AG09309 (cell line): ENCODE results near the gene DGKG.

ENCODE experiments used
- DNase-seq: peaks from one replicate; pipeline ENCODE4 v3.0.0-alpha.2; 2010; ENCODE audit warnings: low read depth
- H3K4me3 ChIP-seq: 2 replicates; pipeline ENCODE4 v1.5.1; 2011; ENCODE audit warnings: mild to moderate bottlenecking, low read depth, low read length, moderate library complexity; ENCODE audit not compliant: control insufficient read depth
- TF ChIP-seq, protein P1 (sequence below): IDR thresholded peaks from 2 replicates; pipeline ENCODE4 v1.5.1; 2011; ENCODE audit warnings: mild to moderate bottlenecking, low read depth, low read length, inconsistent platforms; ENCODE audit not compliant: insufficient read depth, control insufficient read depth; ENCODE audit errors: missing control alignments

The DGKG gene

DNA sequence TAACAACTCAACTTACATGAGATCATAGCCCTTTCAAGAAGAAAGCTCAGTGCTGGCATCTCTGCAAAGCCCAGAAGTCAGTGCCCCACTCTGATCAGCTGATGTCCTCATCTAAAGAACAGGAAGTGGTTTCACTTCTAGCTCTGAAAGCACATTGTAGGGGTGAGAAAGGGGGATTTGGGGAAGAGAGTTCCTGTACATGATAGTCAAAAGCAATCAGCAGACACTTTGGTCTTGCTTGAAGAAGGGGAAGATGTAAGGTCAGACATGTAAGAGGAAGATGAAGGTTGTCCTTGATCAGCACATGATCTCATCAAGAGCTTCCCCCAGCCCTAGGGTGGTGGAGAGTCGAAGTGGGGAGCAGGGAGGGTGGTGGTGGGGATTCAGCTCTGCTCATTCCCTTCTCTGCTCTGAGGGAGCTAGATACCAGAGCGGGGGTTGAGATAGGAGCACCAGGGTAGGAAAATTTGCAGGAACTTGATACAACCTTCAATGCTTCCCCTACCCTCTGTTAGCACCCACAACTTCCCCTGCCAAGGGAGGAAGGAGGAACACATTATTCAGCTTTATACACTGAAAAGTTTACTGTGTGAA, 176.7 kb downstream of the DGKG start:
- H3K4me3 ChIP-seq = no peak overlapping the region
- TF ChIP-seq, protein P1, sequence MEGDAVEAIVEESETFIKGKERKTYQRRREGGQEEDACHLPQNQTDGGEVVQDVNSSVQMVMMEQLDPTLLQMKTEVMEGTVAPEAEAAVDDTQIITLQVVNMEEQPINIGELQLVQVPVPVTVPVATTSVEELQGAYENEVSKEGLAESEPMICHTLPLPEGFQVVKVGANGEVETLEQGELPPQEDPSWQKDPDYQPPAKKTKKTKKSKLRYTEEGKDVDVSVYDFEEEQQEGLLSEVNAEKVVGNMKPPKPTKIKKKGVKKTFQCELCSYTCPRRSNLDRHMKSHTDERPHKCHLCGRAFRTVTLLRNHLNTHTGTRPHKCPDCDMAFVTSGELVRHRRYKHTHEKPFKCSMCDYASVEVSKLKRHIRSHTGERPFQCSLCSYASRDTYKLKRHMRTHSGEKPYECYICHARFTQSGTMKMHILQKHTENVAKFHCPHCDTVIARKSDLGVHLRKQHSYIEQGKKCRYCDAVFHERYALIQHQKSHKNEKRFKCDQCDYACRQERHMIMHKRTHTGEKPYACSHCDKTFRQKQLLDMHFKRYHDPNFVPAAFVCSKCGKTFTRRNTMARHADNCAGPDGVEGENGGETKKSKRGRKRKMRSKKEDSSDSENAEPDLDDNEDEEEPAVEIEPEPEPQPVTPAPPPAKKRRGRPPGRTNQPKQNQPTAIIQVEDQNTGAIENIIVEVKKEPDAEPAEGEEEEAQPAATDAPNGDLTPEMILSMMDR = no peak
- DNase-seq = no peak

DNA sequence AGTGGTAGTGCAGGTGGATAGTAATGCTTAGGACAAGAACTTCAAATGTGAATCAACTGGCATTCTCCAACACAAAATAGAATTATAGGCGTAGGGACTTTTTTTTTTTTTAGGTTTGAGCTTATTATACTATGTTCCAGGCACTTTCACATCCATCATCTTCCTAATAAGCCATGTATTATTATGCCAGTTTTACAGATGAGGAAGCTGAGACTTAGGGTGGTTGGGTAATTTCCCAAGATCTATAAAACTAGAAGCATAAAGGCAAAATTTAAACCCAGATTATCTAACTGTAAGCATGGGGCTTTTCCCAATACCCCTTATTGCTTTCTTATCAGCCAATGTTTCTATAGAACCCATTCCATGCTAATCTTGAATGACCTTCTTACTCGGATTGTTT, 178.0 kb downstream of the DGKG start:
- no peak for DNase-seq

DNA sequence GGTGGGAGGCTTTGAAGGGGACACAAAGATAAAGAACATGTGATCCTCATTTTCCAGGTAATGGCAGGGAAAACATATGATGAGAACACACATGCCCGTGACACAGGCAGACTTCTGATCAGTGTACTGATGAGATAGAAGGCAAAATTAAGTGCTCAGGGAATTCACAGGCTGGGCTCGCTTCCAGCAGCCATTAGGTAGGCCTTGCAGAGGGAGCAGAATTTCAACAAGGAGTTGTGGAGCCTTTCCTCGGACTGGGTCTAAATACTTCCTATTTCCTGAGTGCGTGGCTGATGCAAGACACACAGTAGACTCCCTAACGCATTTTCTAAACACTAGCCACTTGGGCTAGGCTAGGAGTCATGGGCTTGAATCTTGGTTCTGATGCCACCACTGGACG, 179.2 kb downstream of the DGKG start:
- no peak for DNase-seq
- TF ChIP-seq, protein P1 = no peak
- no peak overlapping the region for H3K4me3 ChIP-seq

More for the DNA sequence above, 178.0 kb downstream of the DGKG start:
- TF ChIP-seq, protein P1 = no peak
- no peak overlapping the region for H3K4me3 ChIP-seq

DNA sequence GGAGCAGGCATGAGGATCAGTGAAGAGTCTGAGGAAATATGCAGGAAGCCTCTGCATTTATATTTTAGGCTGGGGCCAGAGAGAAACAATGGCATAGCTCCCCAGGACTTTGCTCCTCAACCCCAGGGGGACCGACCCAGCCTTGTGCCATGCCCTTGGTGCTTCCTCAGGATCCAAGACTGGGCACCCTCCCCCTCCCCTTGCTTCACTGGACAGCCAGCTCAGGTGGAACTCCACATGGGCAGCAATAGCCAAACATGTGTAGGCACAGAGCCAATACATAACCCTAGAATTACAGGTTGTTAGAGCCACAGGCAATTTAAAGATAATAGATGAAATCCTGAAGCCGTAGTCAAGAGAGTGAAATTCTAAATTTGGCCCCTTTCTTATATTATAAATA, 180.1 kb downstream of the DGKG start:
- H3K4me3 ChIP-seq = no peak overlapping the region

DNA sequence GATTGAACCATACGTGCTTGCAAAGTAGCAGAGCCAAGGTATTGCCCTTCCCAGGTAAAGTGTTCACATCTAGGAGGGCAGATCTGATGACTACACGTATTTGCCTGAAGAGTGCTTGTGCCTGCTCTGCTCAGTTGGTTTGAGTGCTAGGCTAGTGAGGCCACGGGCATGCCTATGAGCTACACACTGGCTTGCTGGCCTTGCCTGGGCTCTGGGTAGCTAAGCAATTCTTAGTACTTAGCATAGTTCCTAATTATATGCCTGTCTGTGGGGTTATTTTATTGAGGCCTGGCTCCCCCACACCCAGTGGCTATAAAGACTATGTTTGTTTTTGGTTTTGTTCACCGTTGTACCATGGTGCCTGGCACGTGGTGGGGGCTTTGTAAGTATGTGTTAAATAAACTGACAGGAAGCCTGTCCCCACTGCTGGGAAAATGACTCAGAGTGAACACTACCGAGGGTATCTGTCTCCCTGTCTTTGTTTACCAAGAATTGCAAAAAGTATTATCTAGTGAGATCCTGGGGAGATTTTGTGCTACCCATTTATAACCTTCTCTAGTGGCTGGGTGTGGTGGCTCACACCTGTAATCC, 181.0 kb downstream of the DGKG start:
- DNase-seq = no peak
- TF ChIP-seq, protein P1 = no peak
- H3K4me3 ChIP-seq = no peak overlapping the region

More for the DNA sequence above, 180.1 kb downstream of the DGKG start:
- no peak for DNase-seq
- TF ChIP-seq, protein P1 = no peak

DNA sequence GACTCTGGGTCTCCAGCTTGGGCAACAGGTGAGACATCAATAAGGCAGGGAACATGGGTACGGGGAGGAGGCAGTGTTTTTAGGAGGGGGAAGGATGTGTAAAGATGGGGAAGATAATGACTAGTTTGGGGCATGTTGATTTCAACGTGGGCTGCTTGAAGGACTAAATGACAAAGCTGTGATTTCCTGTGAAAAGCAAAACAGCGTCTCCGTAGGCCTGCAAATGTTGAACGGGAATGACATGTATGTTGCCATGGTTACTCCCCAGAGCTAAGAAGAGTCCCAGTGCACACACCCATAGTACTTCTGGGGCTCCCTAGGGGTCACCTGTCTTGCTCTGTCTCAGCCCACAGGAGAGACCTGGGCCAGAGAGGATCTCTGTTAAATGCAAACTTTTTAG, 181.9 kb downstream of the DGKG start:
- TF ChIP-seq, protein P1 = no peak
- DNase-seq = no peak

More for the DNA sequence above, 181.9 kb downstream of the DGKG start:
- no peak overlapping the region for H3K4me3 ChIP-seq
